GM12878 (cell line): Measurements from ENCODE around the gene UNC119B. TPM values are rescaled to one million over a fixed set of nuclear protein-coding genes. Genes with fewer than 3 reads are reported as not detected.

Source experiments
- ATF7 ChIP-seq: fragments of 450-650 bp; IDR thresholded peaks from 2 replicates; pipeline ENCODE4 v1.6.1; 2016; ENCODE audit warnings: low read depth, mild to moderate bottlenecking
- CHD2 ChIP-seq: IDR thresholded peaks from 2 replicates; pipeline ENCODE4 v1.6.1; 2011; ENCODE audit warnings: low read depth, low read length, improper control_type of control experiment, borderline replicate concordance
- EED ChIP-seq: sonication (generic); IDR thresholded peaks from 2 replicates; pipeline ENCODE4 v1.6.1; 2016; ENCODE audit warnings: antibody characterized with exemption, low read depth
- EP300 ChIP-seq, 2 experiments: fragments of 150-350 bp in 1 of 2; IDR thresholded peaks; 2 replicates each; pipeline ENCODE4 v1.6.1; 2011 to 2012; ENCODE audit warnings: low read depth in 2 of 2, low read length in 2 of 2, borderline replicate concordance in 1 of 2, improper control_type of control experiment in 1 of 2, inconsistent platforms in 1 of 2; ENCODE audit not compliant: control insufficient read depth in 1 of 2
- EZH2 ChIP-seq: IDR thresholded peaks from 2 replicates; pipeline ENCODE4 v1.6.1; 2012; ENCODE audit warnings: low read depth, mild to moderate bottlenecking, control low read depth, inconsistent platforms, low read length, borderline replicate concordance; ENCODE audit not compliant: control insufficient read depth
- HSF1 ChIP-seq: fragments of 150-350 bp; IDR thresholded peaks from 2 replicates; pipeline ENCODE4 v1.6.1; 2014; ENCODE audit warnings: mild to moderate bottlenecking, low read depth, low read length
- IRF5 ChIP-seq: fragments of 450-650 bp; IDR thresholded peaks from 2 replicates; pipeline ENCODE4 v1.6.1; 2017; ENCODE audit warnings: borderline replicate concordance
- NFXL1 ChIP-seq: fragments of 450-650 bp; IDR thresholded peaks from 2 replicates; pipeline ENCODE4 v1.6.1; 2017; ENCODE audit warnings: antibody characterized with exemption, mild to moderate bottlenecking, borderline replicate concordance
- RUNX3 ChIP-seq: IDR thresholded peaks from 2 replicates; pipeline ENCODE4 v1.6.1; 2012; ENCODE audit warnings: low read length, inconsistent platforms
- TARDBP ChIP-seq: IDR thresholded peaks from 2 replicates; pipeline ENCODE4 v1.6.1; 2016; ENCODE audit warnings: borderline replicate concordance
- ZNF207 ChIP-seq: fragments of 450-650 bp; IDR thresholded peaks from 2 replicates; pipeline ENCODE4 v1.6.1; 2014; ENCODE audit warnings: antibody characterized with exemption, mild to moderate bottlenecking, borderline replicate concordance
- polyA plus RNA-seq, 11 experiments: library from polyadenylated mRNA; depleted of rRNA in 4 of 11; unstranded in 6 of 11; stranded (reverse) in 5 of 11; fragments of >200 nt; fragmentation: Nextera tagmentation in 4 of 11; fragmentation: Illumina TruSeq in 1 of 11; extraction: Ambion mirVana in 4 of 11; extraction: Trizol in 1 of 11; gene quantifications; 1 replicate in 1 of 11; 2 replicates in 10 of 11; pipeline versions ENCODE4 v1.2.1 to v1.2.3, GENCODE V29; 2011 to 2016; ENCODE audit warnings: inconsistent platforms in 2 of 11, missing spikeins in 2 of 11, low read depth in 1 of 11
- total RNA-seq, 4 experiments: library from RNA; depleted of rRNA in 3 of 4; stranded (reverse); fragments of >200 nt in 3 of 4; fragmentation: Illumina TruSeq in 1 of 4; extraction: Trizol in 1 of 4; gene quantifications; 2 replicates each; pipeline versions ENCODE4 v1.2.1 to v1.2.3, GENCODE V29; 2013 to 2021
- TF ChIP-seq, protein P1 (sequence below): fragments of 450-650 bp; formaldehyde crosslinking; IDR thresholded peaks from 2 replicates; pipeline ENCODE4 v1.5.0; 2022; ENCODE audit warnings: mild to moderate bottlenecking, missing genetic modification characterization
- TF ChIP-seq, protein P2 (sequence below): fragments of 450-650 bp; IDR thresholded peaks from 2 replicates; pipeline ENCODE4 v1.6.1; 2016; ENCODE audit warnings: mild to moderate bottlenecking, moderate library complexity, borderline replicate concordance

UNC119B gene
- total and polyA plus RNA-seq, 10 of the 15 experiments (the other 5 are each of a cell fraction or from before 2014, with no cell fraction given) = 4.3 to 31.5 (median 10.5) TPM

DNA sequence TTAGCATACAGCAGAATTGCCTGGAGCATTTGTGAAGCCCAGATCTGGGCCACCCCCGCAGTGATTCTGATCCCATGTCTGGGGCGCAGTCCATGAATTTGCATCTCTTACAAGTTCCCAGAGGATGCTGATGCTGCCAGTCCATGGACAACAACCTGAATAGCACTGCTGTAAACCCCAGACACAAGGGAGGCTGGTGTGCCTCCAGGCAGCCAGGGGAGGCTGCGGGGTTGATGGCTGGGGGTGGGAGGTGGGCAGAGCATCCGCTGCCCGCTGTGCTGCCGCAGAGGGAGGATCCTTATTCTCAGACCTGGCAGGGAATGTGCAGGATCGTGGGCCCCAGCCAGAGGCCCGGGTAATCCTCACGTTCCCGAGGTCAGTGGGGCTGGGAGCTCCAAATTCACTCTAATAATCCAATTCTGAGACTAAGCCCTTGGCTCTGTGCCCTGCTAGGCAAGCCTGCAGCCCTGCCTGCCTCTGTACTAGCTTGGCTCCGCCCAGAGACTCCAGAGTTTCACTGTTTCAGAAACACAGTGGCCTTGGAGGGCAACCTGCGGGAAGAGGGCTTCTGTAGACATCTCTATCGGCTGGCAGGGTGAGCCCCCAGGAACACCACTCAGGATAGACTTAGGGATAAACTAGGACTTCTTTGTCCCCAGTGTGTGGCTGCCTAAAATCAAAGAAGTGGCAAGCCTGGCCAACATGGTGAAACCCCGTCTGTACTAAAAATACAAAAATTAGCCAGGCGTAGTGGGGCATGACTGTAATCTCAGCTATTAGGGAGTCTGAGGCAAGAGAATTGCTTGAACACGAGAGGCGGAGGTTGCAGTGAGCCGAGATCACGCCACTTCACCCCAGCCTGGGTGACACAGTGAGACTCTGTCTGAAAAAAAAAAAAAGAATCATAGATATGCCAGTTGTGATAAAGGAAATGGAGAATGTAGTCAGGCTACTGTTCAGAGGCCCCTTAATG lies 41.1 kb upstream of the UNC119B start (continued):
- TF ChIP-seq NFXL1 (no peak), HSF1 (no peak), IRF5 (no peak), RUNX3 (peak; percentile 56; the same call in 1 of the 2 replicates), EP300 (IDR thresholded peaks at IDR 0.05; ENCODE audit: borderline replicate concordance in 1 of 2, control insufficient read depth in 1 of 2, low read depth in 2 of 2, low read length in 2 of 2) (no peak; a peak in 1 of 4 replicates), EED (peak; percentile 77), EZH2 (no peak), TARDBP (no peak), ZNF207 (no peak), ATF7 (peak; percentile 75), CHD2 (peak; percentile 41; the same call in 1 of the 2 replicates)
- TF ChIP-seq, protein P1, sequence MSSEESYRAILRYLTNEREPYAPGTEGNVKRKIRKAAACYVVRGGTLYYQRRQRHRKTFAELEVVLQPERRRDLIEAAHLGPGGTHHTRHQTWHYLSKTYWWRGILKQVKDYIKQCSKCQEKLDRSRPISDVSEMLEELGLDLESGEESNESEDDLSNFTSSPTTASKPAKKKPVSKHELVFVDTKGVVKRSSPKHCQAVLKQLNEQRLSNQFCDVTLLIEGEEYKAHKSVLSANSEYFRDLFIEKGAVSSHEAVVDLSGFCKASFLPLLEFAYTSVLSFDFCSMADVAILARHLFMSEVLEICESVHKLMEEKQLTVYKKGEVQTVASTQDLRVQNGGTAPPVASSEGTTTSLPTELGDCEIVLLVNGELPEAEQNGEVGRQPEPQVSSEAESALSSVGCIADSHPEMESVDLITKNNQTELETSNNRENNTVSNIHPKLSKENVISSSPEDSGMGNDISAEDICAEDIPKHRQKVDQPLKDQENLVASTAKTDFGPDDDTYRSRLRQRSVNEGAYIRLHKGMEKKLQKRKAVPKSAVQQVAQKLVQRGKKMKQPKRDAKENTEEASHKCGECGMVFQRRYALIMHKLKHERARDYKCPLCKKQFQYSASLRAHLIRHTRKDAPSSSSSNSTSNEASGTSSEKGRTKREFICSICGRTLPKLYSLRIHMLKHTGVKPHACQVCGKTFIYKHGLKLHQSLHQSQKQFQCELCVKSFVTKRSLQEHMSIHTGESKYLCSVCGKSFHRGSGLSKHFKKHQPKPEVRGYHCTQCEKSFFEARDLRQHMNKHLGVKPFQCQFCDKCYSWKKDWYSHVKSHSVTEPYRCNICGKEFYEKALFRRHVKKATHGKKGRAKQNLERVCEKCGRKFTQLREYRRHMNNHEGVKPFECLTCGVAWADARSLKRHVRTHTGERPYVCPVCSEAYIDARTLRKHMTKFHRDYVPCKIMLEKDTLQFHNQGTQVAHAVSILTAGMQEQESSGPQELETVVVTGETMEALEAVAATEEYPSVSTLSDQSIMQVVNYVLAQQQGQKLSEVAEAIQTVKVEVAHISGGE (CRISPR knock-in tag) = no peak
- TF ChIP-seq, protein P2, sequence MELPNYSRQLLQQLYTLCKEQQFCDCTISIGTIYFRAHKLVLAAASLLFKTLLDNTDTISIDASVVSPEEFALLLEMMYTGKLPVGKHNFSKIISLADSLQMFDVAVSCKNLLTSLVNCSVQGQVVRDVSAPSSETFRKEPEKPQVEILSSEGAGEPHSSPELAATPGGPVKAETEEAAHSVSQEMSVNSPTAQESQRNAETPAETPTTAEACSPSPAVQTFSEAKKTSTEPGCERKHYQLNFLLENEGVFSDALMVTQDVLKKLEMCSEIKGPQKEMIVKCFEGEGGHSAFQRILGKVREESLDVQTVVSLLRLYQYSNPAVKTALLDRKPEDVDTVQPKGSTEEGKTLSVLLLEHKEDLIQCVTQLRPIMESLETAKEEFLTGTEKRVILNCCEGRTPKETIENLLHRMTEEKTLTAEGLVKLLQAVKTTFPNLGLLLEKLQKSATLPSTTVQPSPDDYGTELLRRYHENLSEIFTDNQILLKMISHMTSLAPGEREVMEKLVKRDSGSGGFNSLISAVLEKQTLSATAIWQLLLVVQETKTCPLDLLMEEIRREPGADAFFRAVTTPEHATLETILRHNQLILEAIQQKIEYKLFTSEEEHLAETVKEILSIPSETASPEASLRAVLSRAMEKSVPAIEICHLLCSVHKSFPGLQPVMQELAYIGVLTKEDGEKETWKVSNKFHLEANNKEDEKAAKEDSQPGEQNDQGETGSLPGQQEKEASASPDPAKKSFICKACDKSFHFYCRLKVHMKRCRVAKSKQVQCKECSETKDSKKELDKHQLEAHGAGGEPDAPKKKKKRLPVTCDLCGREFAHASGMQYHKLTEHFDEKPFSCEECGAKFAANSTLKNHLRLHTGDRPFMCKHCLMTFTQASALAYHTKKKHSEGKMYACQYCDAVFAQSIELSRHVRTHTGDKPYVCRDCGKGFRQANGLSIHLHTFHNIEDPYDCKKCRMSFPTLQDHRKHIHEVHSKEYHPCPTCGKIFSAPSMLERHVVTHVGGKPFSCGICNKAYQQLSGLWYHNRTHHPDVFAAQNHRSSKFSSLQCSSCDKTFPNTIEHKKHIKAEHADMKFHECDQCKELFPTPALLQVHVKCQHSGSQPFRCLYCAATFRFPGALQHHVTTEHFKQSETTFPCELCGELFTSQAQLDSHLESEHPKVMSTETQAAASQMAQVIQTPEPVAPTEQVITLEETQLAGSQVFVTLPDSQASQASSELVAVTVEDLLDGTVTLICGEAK = no peak
